Astrocyte (in vitro differentiated cells and primary cell): ENCODE measurements around the gene PTPRN2.

ENCODE experiments used
- EZH2 ChIP-seq: IDR thresholded peaks from 2 replicates; pipeline ENCODE4 v1.6.1; 2012; ENCODE audit warnings: mild to moderate bottlenecking, low read length, inconsistent platforms; ENCODE audit not compliant: insufficient read depth
- TF ChIP-seq, protein P1 (sequence below): IDR thresholded peaks from 2 replicates; pipeline ENCODE4 v1.5.1; 2011; ENCODE audit warnings: low read depth, mild to moderate bottlenecking, inconsistent platforms, low read length, moderate library complexity; ENCODE audit not compliant: insufficient read depth

DNA sequence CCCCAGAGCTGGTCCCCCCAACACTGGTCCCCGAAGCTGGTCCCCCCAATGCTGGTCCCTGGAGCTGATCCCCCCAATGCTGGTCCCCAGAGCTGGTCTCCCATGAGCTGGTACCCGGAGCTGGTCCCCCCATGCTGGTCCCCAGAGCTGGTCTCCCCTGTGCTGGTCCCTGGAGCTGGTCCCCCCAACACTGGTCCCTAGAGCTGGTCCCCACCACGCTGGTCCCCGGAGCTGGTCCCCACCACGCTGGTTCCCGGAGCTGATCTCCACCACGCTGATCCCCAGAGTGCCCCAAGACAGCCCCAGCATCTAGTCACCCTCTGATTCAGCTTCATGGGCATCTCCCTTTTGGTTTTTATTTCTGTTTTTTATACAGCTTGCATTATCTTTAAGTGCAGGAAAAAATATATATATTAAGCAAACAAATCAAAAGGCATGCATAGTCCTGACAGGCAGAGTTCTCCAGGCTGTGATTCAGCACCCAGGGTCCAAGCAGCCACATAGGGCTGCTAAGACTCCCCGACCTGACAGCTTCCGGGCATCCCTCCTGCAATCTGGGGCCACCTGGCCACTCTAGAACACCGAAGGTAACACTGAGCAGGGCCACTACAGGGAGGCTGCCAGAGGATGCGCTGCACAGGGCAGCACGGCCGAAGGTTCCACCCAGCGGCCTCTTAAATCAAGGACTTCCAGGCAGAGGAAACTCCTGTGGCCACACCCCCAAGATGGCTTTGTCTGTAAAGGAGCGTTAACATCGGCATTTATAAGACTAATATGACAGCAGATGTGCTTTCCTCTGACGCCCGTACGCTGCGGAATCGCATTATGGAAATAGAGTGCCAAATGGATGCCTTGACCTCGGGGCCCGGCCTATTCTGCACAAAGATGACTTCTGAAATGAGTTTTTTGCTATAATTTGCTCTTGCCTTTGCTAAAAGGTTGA lies 215.0 kb downstream of the PTPRN2 start:
- TF ChIP-seq EZH2 = no peak
- TF ChIP-seq, protein P1, sequence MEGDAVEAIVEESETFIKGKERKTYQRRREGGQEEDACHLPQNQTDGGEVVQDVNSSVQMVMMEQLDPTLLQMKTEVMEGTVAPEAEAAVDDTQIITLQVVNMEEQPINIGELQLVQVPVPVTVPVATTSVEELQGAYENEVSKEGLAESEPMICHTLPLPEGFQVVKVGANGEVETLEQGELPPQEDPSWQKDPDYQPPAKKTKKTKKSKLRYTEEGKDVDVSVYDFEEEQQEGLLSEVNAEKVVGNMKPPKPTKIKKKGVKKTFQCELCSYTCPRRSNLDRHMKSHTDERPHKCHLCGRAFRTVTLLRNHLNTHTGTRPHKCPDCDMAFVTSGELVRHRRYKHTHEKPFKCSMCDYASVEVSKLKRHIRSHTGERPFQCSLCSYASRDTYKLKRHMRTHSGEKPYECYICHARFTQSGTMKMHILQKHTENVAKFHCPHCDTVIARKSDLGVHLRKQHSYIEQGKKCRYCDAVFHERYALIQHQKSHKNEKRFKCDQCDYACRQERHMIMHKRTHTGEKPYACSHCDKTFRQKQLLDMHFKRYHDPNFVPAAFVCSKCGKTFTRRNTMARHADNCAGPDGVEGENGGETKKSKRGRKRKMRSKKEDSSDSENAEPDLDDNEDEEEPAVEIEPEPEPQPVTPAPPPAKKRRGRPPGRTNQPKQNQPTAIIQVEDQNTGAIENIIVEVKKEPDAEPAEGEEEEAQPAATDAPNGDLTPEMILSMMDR = no peak
